Osteoblast (primary cell): ENCODE data around the gene MEI4. TPM values are rescaled to one million over a fixed set of nuclear protein-coding genes. Genes with fewer than 3 reads are reported as not detected.
"Not testable (repeated sequence)": the region's sequence is repeated elsewhere in the genome, so short reads cannot be mapped to it uniquely, and the experiment has no call there.

Source experiments
- DNase-seq: peaks from one replicate; pipeline ENCODE4 v3.0.0; 2011; ENCODE audit warnings: low spot score, mixed read lengths; ENCODE audit not compliant: insufficient read length; ENCODE audit errors: missing footprints
- H2AFZ ChIP-seq: 2 replicates; pipeline ENCODE4 v1.6.0; 2011; ENCODE audit warnings: mild to moderate bottlenecking, low read length
- H3K27ac ChIP-seq: 2 replicates; pipeline ENCODE4 v1.5.1; 2011; ENCODE audit warnings: mild to moderate bottlenecking, low read depth, low read length, moderate library complexity
- H3K27me3 ChIP-seq: 2 replicates; pipeline ENCODE4 v1.6.0; 2012; ENCODE audit warnings: mild to moderate bottlenecking, control low read depth, inconsistent platforms, low read length, moderate library complexity; ENCODE audit not compliant: insufficient read depth
- H3K36me3 ChIP-seq: 2 replicates; pipeline ENCODE4 v1.5.1; 2011; ENCODE audit warnings: mild to moderate bottlenecking, low read length, control low read depth, moderate library complexity; ENCODE audit not compliant: insufficient read depth
- H3K4me1 ChIP-seq: 2 replicates; pipeline ENCODE4 v1.5.1; 2011; ENCODE audit warnings: mild to moderate bottlenecking, low read length, control low read depth, moderate library complexity; ENCODE audit not compliant: insufficient read depth
- H3K4me2 ChIP-seq: 2 replicates; pipeline ENCODE4 v1.6.0; 2011; ENCODE audit warnings: mild to moderate bottlenecking, low read length; ENCODE audit not compliant: insufficient read depth
- H3K4me3 ChIP-seq: fragments of 200-600 bp; sonication (generic); 3 replicates; pipeline ENCODE4 v1.5.1; 2012; ENCODE audit warnings: mild to moderate bottlenecking, low read length, inconsistent platforms; ENCODE audit not compliant: insufficient read depth
- H3K79me2 ChIP-seq: 2 replicates; pipeline ENCODE4 v1.6.0; 2012; ENCODE audit warnings: mild to moderate bottlenecking, low read length, control low read depth, inconsistent platforms; ENCODE audit not compliant: insufficient read depth
- H3K9me3 ChIP-seq: 2 replicates; pipeline ENCODE4 v1.5.1; 2011; ENCODE audit warnings: low read depth, low read length, control low read depth
- H4K20me1 ChIP-seq: 2 replicates; pipeline ENCODE4 v1.6.0; 2012; ENCODE audit warnings: mild to moderate bottlenecking, low read length, control low read depth; ENCODE audit not compliant: insufficient read depth
- CTCF ChIP-seq: IDR thresholded peaks from 2 replicates; pipeline ENCODE4 v1.5.1; 2011; ENCODE audit warnings: mild to moderate bottlenecking, low read depth, low read length, moderate library complexity; ENCODE audit errors: extremely low read depth
- total RNA-seq: library from RNA; depleted of rRNA; stranded (reverse); fragments of >200 nt; gene quantifications from 2 replicates; pipeline ENCODE4 v1.2.3, GENCODE V29; 2012

Gene MEI4
- total RNA-seq, 1 donor, result not detected

- Histone ChIP-seq H3K27ac (no peak overlapping the region), H3K4me3 (no peak overlapping the region), H2AFZ (no peak overlapping the region), H3K9me3 (no peaks in the 10 kb centered on the region), H4K20me1 (no peaks in the 10 kb centered on the region), H3K27me3 (no peaks in the 10 kb centered on the region), H3K36me3 (no peaks in the 10 kb centered on the region), H3K4me1 (no peaks in the 10 kb centered on the region), H3K79me2 (no peaks in the 10 kb centered on the region), H3K4me2 (no peak overlapping the region)
- DNase-seq, result no peak
- TF ChIP-seq CTCF, result no peak
Measured at GRCh38 chr6:77644102-77644705, 8.6 kb upstream of the MEI4 start.

- no peaks in the 10 kb centered on the region for H3K79me2 ChIP-seq
- no peaks in the 10 kb centered on the region for H3K4me1 ChIP-seq
- no peaks in the 10 kb centered on the region for H4K20me1 ChIP-seq
- H3K36me3 ChIP-seq, result no peaks in the 10 kb centered on the region
- H3K9me3 ChIP-seq, result no peaks in the 10 kb centered on the region
- H2AFZ ChIP-seq, result no peak overlapping the region
- DNase-seq, result no peak
- no peaks in the 10 kb centered on the region for H3K27me3 ChIP-seq
- TF ChIP-seq CTCF, result no peak
- H3K4me3 ChIP-seq, result no peak overlapping the region
- H3K4me2 ChIP-seq, result no peak overlapping the region
- no peak overlapping the region for H3K27ac ChIP-seq
Measured at GRCh38 chr6:77650098-77650663, 2.7 kb upstream of the MEI4 start.

- DNase-seq, result no peak
- H3K4me1 ChIP-seq, result no peaks in the 10 kb centered on the region
- H2AFZ ChIP-seq, result no peak overlapping the region
- H3K27me3 ChIP-seq, result no peaks in the 10 kb centered on the region
- H4K20me1 ChIP-seq, result no peaks in the 10 kb centered on the region
- no peak overlapping the region for H3K4me2 ChIP-seq
- H3K27ac ChIP-seq, result no peak overlapping the region
- H3K4me3 ChIP-seq, result no peak overlapping the region
- no peaks in the 10 kb centered on the region for H3K9me3 ChIP-seq
- TF ChIP-seq CTCF, result no peak
- no peaks in the 10 kb centered on the region for H3K79me2 ChIP-seq
- H3K36me3 ChIP-seq, result no peaks in the 10 kb centered on the region
Measured at GRCh38 chr6:77653816-77654215, 977 bp downstream of the MEI4 start.

- DNase-seq, H3K4me1 ChIP-seq, H3K4me2 ChIP-seq, H3K27me3 ChIP-seq, H2AFZ ChIP-seq, H3K27ac ChIP-seq, H3K9me3 ChIP-seq, H3K4me3 ChIP-seq, H3K79me2 ChIP-seq, H4K20me1 ChIP-seq, H3K36me3 ChIP-seq: not testable (repeated sequence)
Measured at GRCh38 chr6:77655035-77655434, 2.2 kb downstream of the MEI4 start.
